HG03103 (cell line): Measurements from ENCODE around the gene CEACAM18.

Experiments used
- ATAC-seq: cut with Tn5 transposase; IDR thresholded peaks from one replicate; pipeline ENCODE4 v1.9.1; 2021; ENCODE audit warnings: low read depth; ENCODE audit not compliant: unreplicated experiment

CEACAM18 gene

DNA sequence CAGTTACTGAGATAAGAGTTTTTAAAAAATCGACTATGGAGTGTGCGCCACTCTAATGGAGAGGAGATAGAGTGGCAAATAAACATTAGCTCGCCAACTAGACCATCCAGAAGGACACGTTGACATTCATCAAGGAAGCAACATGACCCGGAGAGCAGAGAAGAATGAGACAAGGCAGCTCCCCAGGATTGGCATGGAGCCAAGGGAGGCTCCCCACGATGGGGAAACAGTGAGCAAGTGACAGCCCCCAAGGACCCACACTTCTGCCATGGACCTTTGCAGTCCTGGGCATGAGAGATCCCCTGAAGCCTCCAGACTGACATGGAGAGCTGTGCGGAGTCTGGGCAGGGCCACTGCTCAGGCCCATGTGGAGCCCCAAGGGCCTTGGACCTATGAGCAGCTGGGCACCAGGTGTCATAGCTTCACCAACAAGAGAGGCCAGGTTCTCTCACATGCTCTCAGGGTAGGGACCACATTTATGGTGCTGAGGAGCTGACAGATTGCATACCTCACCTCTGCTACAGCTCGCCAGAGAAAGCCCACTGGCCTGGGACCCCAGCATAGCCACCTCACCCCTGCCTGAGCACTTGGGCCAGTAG is 46.4 kb downstream of the CEACAM18 start:
- no peak for ATAC-seq

DNA sequence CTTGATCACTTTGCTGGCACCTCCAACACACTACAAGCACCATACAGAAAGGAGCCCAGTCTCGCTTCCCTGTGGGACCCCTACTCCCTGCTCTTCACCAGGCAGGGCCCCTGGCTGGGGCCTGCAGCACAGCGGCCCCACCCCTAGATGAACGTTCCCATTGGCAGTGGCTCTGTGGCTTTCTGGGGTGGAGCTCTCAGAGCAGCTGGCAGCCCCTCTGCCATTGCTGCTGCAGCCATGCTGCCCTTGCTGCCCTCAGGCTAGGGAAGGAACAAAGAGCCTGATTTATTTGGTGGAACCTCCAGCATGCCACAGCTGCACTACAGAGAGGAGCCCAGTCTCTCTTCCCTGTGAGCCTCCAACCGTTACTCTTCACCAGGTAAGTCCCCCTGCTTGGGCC is 47.3 kb downstream of the CEACAM18 start:
- no peak for ATAC-seq

DNA sequence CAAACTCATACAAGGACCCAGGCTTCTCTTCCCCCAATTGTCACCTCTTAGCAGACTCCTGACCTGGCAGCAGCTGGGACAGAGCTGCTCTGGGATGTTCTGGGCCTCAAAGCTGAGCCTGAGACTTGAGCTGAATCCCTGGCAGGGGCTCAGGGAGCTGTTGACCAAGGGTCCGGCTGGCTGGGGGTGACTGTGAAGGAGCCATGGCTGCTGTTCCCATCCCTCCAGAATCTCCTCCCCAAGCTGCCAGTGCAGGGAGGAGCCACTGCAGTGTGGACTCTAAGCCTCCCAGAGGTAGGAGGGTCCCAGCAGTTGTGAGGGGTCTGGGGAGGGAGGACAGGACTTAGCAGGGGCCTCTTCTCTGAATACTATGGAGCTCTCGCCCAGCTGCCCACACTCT is 51.0 kb downstream of the CEACAM18 start:
- ATAC-seq, result no peak

DNA sequence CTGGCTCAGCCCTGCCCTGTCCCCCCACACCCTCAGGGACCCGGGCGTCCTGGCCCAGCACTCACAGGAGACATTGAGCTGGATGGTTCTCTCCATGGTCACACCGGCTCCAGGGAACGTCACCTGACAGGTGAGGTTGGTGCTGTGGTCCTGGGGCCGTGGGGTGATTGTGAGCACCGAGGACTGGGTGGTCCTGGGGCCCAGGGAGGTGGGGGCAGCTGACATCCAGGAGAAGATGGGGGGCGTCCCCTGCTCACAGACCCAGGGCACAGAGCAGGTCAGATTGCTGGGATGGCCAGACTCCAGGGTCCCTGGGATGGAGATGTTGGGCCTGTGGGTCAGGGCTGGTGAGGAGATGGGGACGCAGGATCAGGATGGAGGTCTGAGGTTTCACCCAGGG is 52.3 kb downstream of the CEACAM18 start:
- ATAC-seq, result no peak

DNA sequence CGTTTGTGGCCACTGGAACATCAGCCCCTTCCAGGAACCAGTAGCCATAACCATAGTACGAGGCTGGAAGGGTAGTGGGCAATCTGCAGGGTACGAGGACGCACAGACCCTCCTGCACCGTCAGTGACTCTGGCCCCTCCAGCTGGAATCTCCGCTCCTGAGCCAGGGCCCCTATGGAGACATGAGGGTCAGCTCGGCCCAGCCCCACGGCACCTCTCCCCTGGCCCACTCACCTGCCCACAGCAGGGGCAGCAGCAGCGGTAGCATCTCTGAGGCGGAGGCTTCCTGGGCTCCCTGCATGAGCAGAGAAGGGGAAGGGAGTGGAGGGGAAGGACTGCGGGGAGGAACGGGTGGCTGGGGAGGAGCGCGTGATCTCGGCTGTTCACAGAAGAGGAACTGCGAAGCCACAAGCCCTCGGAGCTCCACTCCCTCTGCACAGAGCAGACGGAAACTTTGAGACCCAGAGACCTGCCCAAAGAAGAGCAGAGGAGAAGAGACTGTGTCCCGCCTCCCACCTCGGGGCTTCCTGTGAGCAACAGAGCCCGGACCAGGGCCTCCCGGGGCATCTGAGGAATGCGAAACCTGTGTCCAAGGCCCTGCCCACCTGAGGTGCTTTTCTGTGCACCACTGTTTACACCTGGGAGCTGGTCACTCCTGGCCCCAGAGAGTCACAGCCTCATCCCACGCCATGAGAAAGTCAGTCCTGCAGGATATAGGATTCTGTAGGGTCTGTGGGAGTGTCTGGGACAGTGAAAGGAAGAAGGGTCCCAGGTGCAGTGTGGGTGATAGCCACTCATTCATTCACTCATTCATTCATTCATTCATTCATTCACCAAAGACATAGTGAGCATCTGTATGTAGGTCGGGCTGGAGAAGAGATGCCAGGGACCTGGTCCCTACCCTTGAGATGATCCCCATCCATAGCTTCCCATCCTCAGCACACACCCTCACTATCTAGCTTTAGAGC is 53.3 kb downstream of the CEACAM18 start, which contains the start of gene SIGLEC6:
SIGLEC6 (minus strand) TSS at position 322 of the 967 bp plus-strand sequence; CDS start at position 300, 22 bp downstream.
- peak; percentile 71 for ATAC-seq

DNA sequence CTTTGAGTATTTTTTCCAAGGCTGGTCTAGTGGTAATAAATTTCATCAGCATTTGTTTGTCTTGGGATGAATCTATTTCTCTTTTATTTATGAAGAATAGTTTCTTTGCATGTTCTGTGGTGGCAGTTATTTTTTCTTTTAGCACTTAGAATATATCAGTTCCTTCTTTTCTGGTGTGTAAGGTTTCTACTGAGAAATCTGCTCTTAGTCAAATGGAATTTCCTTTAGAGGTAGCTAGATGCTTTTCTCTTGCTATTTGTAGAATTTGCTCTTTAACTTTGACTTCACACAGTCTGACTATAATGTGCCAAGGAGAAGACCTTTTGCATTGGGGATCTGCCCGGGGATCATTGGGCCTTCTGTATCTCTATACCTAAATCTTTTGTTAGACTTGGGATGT is 57.2 kb downstream of the CEACAM18 start:
- ATAC-seq, result no peak

DNA sequence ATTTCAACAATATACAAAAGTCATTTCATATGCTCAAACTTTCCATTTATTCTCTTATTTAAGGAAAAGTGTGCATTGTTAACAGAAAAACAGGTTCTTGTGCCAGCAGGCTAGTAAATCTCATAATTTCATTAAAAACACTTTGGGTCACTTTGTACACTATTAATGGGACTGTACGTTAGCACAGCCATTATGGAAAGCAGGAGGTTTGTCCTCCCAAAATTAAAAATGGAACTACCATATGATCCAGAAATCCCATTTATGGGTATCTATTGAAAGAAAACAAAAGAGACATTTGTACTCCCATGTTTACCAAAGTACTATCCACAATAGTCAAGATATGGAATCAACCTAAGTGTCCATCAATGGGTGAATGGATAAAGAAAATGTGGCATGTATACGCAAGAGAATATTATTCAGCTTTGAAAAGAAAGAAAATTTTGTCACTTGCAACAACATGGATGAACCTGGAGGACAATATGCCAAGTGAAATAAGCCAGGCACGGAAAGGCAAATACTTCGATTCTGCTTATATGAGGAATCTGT is 61.6 kb downstream of the CEACAM18 start:
- ATAC-seq, result no peak
